SKM-1 treated with dmso at 0.1 percent for 144 hours (cell line): Measurements from ENCODE around the gene AGAP3.

ENCODE experiments used
- DNase-seq: peaks from one replicate; lab custom pipeline; 2025; ENCODE audit not compliant: unreplicated experiment; lab: John Stamatoyannopoulos, UW

The AGAP3 gene

DNA sequence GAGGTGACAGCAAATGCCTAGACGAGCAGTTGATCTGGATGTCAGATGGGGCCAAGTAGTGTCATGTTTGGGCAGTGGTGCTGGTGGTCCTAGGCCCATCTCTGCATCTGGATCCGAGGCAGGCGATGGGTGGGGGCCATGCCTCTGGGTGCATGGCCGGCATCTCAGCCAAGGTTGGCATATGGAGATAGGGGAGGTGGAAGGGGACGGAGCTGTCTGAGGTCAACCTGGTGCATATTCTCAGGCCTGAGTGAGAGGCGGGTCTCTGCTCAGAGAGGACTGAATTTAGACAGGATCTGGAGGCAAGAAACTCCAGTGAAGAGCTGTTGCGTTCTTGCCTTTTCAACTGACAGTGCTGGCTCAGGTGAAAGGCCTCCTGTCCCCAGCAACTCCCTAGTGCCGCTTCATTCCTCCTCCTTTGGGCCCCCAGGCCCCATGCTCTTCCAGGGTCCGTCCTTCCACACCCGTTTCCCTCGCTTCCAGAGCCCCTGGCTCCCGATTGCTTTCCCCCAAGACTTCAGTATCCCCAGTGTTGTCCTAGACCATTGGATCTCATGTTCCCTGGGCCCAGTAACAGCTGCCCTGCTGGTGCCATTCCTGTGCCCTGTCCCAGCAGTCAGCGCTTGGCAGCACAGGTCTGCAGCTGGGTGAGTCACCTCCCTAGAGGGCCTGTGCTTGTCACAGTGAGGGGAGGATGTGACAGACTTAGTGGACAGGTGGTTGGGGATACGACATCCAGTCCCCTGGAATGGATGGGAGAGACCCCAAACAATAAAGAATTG, 48.7 kb downstream of the AGAP3 start:
- DNase-seq, result no peak

DNA sequence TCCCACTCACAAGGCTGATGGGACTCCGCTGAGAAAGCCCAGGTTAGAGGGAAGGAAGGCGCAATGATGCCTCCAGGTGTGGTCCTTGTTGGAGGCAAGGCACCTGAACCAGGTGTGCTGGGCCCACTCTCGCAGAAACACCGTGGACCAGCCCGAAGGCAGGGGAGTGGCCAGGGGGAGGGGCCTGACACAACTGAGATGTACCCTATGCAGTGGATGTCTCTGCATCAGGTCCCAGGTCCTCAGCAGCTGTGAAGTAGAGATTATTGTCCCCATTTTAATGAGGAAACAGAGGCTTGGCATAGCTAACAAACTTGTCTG, 49.2 kb downstream of the AGAP3 start:
- DNase-seq, result no peak

DNA sequence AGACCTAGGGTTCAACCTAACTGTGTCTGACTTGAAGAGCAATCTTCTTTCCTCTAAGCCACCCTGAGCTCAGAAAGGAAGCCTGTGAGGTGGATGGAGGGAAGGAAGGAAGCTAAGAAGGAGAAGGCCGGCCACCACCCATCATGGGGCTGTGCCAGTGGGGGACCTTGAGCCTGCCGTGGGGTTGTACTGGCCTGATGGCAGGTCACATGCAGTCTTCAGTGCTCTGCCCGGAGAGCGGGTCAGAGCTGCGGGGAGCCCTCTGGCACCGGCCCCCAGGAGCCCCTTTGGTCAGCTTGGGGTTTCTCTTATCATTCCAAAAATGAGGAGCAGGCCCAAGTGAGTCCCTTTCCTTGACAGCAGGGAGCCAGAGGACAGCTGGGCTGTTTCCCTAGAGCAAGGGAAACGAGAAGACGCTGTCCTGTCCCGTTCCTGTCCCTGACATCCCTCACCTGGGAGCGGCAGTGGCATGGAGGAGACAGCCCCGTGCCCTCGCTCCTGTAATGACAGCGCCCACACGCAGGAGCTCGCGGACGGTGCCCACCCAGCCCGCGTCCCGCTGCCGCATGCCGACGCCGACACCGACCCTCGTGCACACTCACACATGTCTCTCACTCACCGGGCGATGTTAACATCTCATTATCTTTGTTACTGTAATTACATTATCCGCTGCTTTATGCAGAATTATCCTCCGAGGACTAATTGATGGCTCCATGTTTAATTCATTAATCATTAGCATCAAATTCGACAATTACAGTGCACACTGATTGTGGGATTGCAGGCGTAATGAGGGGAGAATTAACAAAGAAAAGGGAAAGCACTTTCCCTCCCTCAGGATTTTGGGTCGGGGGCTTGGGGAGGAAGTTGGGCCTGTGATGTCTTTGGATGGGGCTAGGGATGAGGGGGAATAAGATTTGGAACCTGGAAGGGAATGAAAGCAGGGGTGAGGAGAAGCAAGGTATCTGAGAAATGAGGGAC, 49.9 kb downstream of the AGAP3 start:
- DNase-seq, result no peak

DNA sequence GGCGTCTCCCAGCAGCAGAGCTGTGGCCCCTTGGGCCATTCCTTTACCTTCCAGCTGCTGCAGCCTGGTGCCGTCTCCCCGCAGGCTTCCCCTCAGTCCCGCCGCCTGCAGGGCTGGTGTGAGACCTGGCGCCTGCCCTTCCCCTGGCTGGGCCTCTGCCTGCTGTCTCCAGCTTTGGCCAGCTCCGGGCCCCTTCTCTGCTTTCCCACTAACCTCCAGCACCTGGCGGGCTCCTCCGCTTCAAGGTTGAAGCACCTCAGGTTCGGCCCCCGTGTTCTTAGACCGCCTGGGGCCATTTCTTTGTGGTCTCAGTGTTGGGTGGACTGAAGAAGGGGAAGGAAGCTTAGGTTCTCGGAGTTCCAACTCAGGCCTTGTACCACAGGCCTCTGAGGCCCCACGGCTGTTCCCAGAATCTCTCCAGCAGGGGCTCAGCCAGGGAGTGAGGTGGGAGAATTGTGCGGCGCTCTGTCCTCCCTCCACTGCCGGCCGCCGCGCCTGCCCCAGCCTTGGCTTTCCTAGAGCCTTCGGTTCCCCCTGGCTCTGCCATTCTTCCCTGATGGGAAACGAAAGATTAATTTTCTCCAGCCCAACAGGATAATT, 50.9 kb downstream of the AGAP3 start:
- DNase-seq, result no peak

DNA sequence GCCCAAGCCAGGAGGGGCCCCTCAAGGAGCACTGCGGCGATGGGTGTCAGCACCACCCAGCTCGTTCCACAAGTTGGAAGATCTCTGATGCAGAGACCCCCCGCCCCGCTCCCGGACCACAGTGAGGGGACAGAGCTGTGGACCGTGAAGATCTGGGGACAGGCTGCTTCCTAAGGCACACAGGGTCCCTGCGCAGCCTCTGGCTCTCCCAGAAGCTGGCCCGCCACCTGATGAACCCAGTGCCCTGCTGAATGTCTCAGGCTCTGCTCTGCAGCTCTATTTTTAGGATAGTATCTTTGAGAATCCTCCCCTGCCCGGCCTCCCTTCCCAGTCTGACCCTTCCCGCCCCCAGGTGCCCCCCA, 51.5 kb downstream of the AGAP3 start:
- no peak for DNase-seq

DNA sequence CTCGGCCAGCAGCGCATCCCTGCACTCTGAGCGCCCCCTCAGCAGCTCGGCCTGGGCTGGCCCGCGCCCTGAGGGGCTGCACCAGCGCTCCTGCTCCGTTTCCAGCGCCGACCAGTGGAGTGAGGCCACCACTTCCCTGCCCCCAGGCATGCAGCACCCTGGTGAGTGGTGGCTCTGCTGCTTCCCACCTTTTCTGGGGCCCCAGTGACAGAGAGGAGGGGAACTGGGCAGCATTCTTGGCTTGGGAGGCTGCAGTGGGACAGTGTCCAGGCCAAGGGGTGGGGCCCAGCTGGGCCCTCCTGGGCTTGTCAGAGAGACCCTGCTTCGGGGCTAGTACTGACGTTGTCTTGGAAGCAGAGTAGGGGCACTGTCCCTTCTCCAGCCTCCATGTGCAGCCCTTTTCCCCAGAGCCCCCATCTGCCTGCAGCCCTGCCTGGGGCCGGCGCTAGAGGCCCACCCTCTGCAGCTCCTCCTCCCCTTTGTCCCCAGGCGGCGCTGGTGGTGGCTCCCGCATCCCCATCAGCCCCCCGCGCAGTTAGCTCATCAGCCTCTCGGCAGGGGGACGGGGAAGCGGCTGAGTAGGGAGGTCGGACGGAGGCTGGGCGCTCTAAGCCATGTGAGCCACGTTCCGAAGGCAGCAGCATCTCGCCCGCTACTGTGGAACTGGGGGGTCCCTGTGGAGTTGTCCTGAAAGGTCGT, 52.0 kb downstream of the AGAP3 start:
- DNase-seq, result no peak

DNA sequence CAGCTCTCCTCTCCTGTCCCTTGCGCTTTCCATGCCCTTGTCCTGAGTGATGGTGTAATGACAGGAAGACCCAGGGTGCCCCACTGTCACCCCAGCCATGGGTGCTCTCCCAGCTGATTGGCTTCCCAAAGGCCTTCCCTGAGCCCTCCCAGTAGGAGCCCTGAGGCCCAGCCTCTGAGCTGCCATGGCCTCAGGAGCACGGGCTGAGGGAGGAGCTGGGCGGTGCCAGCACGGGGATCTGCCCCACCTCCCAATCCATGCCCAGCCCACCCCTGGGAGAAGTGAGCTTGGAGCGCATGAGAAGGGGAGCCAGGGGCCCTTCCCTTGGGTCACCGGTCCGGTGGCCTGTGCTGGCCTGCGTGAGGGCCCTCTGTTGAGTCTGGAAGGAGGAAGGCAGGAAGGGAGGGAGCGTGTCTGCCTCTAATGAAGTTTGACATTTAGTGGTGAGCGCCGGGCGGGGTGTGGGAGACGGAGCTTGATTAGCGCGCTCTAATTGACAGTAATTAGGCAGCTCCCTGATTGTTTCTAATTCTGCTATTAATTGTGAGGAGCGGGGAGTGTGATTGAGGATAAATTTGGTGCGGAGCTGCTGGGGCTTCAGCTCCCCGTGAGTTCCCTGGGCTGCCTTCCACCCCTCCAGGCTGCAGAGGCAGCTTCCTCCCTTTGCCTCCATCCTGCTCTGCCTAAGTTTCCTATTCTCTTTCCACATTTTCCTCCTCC, 53.0 kb downstream of the AGAP3 start:
- no peak for DNase-seq

DNA sequence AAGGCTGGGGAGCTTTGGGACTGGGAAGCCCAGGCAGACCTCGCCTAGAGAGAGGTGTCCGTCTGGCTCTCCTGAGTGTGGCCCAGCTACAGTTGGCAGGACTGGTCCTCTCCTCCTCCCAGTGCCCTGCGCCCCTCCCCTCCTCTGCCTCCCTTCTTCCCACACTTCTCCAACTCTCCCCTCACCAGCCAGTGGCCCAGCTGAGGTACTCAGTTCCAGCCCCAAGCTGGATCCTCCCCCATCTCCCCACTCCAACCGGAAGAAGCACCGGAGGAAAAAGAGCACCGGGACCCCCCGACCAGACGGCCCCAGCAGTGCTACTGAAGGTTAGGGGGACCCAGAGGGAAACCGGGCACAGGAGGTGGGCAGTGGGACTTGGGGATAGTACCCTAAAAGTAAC, 53.5 kb downstream of the AGAP3 start:
- DNase-seq, result no peak

DNA sequence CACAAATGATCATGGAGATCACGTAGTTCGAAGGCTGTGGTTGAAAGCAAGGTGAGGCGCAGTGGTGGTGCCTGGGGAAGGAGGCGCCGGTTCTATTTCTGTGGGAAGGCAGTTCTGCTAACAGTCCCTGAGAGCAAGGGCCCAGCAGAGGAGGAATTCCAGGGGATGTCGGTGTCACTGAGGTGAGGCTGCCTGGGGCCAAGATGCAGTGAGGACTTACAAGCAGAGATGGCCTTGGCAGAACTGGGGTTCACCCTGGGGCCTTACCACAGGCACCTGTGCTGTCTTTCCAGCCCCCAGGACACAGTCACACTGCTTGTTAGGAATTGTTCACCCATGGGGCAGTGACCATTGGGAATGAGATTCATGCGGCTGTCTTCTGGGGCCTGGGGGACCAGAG, 54.6 kb downstream of the AGAP3 start:
- no peak for DNase-seq

DNA sequence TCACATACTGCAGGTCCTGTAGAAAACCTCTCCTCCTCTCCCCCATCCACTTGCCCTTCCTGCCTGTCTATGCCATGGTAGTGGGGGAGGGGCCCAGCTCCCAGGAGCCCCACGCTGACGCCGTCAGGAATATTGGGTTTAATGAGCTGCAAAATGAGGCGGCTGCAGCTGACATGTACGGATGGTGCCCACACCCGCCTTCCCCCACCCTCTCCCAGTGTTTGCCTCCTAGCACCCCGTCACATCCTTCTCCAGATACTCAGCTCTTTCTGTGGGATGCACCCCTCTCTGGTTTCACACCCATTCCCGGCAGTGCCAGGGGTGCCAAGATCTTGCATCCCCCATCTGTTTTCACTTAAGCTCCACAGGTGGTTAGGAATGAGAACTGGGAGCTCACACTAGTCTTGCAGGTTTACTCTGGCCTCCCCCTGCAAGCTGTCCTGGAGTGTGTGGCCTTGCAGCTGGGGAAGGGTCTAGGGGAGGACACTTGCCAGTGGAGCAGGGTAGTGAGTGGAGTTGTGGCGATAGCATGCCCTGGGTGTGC, 55.1 kb downstream of the AGAP3 start:
- DNase-seq, result no peak

DNA sequence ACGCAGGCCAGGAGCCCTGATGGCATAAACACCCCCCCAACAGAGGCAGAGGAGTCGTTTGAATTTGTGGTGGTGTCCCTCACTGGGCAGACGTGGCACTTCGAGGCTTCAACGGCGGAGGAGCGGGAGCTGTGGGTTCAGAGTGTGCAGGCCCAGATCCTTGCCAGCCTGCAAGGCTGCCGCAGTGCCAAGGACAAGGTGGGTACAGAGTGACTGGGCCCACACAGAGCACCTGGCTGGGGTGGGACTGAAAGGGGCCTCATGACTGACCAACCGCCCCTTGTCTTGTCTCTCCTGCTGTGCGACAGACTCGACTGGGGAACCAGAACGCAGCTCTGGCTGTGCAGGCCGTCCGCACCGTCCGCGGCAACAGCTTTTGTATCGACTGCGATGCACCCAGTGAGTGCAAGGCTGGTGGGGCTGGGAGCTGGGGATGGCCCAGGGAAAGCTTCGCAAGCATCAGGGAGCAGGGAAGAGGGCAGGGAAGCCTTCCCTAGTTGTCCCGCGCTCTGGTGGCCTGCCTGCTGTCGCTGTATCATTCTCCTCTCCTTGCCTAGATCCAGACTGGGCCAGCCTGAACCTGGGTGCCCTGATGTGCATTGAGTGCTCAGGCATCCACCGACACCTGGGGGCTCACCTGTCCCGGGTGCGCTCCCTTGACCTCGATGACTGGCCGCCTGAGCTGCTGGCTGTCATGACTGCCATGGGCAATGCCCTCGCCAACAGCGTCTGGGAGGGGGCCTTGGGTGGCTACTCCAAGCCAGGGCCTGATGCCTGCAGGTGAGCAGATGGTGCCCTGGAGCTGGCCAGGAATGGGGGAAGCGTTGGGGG, 55.8 kb downstream of the AGAP3 start:
- no peak for DNase-seq

DNA sequence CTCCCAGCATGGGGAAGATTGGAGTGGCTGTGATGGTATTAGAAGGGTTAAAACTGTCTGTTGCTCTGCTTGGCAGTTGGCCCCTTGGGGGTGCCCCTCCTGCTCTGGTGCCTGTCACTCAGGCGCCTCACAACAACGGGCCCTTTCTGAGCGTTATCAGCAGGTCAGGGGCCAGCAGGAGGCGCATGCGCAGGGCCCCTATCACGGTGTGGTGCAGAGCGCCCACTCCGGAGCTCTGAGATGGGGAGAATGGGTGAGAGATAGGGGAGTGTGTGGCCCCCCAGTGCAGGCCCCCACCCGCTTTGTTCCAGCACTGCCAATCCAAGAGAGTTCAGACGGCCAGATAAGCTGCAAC, 56.4 kb downstream of the AGAP3 start:
- DNase-seq, result no peak

DNA sequence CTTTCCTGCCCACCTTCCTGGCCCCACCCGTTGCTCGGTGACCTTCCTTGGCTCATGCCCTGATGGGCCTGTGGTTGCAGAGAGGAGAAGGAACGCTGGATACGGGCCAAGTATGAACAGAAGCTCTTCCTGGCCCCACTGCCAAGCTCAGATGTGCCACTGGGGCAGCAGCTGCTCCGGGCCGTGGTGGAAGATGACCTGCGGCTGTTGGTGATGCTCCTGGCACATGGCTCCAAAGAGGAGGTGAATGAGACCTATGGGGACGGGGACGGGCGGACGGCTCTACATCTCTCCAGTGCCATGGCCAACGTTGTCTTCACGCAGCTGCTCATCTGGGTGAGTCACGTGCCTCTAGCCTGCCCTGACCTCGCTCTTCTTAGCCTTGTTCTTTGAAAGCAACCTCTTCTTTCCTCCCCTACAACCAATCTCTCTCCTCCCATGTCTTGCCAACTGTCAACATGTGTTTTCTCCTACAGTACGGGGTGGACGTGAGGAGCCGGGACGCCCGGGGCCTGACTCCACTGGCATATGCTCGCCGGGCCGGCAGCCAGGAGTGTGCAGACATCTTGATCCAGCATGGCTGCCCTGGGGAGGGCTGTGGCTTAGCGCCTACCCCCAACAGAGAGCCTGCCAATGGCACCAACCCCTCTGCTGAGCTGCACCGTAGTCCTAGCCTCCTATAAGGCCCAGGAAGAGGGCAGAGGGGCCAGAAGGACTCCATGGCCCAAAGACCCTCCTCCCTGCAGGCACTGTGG, 57.2 kb downstream of the AGAP3 start:
- DNase-seq, result no peak

DNA sequence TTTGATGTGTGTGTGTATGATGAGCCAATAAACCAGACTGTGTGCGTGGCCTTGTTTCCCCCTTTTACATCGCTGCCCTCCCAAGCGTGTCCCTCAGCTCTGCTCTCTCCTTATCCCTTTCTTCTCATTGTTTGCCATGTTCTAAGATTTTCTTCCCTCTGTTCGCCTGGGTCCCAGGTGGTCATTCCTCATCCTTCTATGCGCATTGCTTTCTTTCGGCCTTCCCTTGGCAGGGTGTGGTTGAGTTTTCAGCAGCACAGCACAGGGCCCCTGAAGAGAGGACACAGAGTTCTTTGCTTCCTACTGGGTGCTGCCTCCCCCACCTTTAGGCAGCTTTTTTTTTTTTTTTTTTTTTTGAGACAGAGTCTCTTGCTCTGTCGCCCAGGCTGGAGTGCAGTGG, 58.1 kb downstream of the AGAP3 start:
- no peak for DNase-seq

DNA sequence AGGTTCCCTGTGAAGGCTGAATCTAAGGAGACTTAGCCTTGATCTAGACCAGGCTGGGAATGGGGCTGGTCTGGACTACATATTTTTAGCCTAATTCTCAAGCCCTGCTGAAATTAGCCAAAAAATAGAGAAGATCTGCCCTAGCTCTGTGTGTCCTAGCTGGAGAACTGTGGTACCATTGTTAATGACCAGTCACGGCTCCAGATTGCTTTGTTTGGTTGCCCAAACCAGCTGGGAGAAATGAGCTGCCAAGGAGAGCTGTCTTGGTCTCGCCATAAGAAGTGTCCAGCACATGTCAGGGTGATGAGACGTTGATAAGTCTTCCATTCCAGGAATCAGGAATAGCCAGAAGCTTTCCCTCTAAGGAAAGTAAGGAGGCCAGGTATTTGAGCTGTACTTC, 60.5 kb downstream of the AGAP3 start:
- no peak for DNase-seq

DNA sequence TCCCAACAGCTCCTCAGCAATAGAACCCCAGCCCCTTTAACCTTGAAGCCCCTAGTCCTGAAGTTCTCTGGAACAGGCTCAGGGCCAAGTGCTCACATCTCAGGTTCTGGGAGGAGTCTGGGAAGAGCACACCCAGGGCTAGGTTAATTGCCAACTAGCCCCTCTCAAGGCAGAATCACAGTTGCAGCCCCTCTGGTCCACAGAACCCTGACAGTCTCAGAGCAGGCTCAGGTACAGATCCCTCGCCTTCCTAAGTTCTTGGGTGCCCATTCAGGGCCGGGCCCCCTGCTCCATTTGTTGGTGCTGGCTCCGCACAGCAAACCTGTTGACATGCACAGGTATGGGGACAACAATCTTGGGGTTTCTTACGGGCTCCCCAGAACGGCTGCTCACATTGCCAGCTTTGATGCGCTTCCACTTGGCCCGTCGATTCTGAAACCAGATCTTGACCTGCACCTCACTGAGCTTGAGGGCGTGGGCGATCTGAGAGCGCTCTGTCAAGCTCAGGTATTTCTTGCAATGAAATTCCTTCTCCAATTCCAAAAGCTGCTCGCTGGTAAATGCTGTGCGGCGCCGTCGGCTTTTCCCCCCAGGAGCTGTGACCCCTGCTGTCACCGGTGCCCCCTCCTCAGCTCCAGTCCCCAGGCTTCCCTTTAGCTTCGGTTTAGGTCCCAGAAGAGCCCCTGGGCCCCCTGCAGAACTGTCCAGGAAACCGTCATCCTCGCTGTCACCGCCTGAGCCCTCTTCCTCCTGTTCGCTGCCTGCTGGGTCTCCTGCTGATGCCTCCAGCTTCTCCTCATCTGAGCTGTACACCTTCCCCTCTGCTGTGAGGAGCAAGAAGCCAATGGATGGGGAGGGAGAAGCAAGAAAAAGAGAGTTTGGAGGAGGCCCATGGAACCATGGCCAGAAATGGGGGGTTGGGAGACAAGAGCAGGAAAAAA, 62.3 kb downstream of the AGAP3 start:
- DNase-seq, result no peak

DNA sequence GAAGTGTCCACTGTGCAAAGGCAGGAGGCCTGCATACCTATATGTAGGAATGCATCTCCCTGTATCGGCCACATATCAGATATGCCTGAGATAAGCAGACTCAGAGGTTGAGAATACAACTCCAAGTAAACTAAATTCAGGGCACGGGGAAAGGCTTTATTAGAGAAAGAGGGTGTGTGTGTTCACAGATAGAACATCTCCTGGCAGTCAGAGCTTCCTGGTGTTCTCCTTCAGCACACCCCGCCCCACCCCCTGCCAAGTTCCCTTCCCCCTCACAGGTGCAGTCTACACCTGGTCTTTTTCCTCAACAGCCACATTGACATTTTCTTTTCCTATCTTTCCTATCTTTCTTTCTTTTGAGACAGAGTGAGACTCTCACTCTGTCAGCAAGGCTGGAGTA, 64.1 kb downstream of the AGAP3 start:
- DNase-seq, result no peak
